Stimulated activated CD4-positive, alpha-beta T cell treated with anti-CD3 and anti-CD28 coated beads, Interleukin-2, amount 100 ng/mL, for 4 hours (primary cell): ENCODE measurements around the gene GGA1.
A peak's percentile ranks its signal among the peaks of the same experiment; 100 is the strongest.

Source experiments
- DNase-seq: peaks from one replicate; pipeline ENCODE4 v3.0.0-alpha.2; 2020; ENCODE audit warnings: low read depth

Gene GGA1

GRCh38 chr22:37608477-37609239 lies at the start of gene GGA1:
GGA1 (plus strand) TSS chr22:37608834; CDS start chr22:37608861, 27 bp downstream.
- peak; percentile 91 for DNase-seq

- DNase-seq, result no peak
These were observed 49.1 kb upstream of the GGA1 start for GRCh38 chr22:37559521-37559900.

- no peak for DNase-seq
These were observed 48.6 kb upstream of the GGA1 start, which contains the start of gene CDC42EP1 for GRCh38 chr22:37559901-37560607. CDC42EP1 (plus strand) TSS chr22:37560480; CDS start chr22:37566350, 5,870 bp downstream.

GRCh38 chr22:37560608-37561211 lies 47.9 kb upstream of the GGA1 start:
- no peak for DNase-seq

GRCh38 chr22:37561212-37562048 lies 47.2 kb upstream of the GGA1 start:
- DNase-seq, result peak; percentile 66

GRCh38 chr22:37562049-37562875 lies 46.4 kb upstream of the GGA1 start:
- no peak for DNase-seq

GRCh38 chr22:37563153-37564081 lies 45.2 kb upstream of the GGA1 start:
- no peak for DNase-seq

- DNase-seq, result no peak
These were observed 44.4 kb upstream of the GGA1 start for GRCh38 chr22:37564111-37564711.

GRCh38 chr22:37565830-37566229 lies 42.8 kb upstream of the GGA1 start:
- no peak for DNase-seq

- no peak for DNase-seq
These were observed 42.3 kb upstream of the GGA1 start for GRCh38 chr22:37566329-37566837.

- DNase-seq, result peak; percentile 79
These were observed 41.5 kb upstream of the GGA1 start for GRCh38 chr22:37566903-37567798.

- no peak for DNase-seq
These were observed 40.6 kb upstream of the GGA1 start for GRCh38 chr22:37568012-37568411.

GRCh38 chr22:37568448-37569008 lies 40.1 kb upstream of the GGA1 start:
- no peak for DNase-seq

GRCh38 chr22:37569009-37569920 lies 39.4 kb upstream of the GGA1 start:
- no peak for DNase-seq

- DNase-seq, result no peak
These were observed 38.5 kb upstream of the GGA1 start for GRCh38 chr22:37569921-37570660.

- no peak for DNase-seq
These were observed 38.0 kb upstream of the GGA1 start for GRCh38 chr22:37570661-37570976.
